Hematopoietic multipotent progenitor cell treated with erythropoietin and hydrocortisone succinate and interleukin-3 and kit ligand, for 8 days (in vitro differentiated cells): ENCODE measurements around the gene SLAMF8.

ENCODE experiments used
- DNase-seq: peaks from one replicate; pipeline ENCODE4 v3.0.0-alpha.2; 2015

The SLAMF8 gene

GRCh38 chr1:159873530-159874143, 47.0 kb downstream of the SLAMF8 start:
- DNase-seq = no peak

GRCh38 chr1:159877695-159878444, 51.2 kb downstream of the SLAMF8 start:
- peak; percentile 58 for DNase-seq

GRCh38 chr1:159879136-159879535, 52.5 kb downstream of the SLAMF8 start:
- DNase-seq = no peak

DNA sequence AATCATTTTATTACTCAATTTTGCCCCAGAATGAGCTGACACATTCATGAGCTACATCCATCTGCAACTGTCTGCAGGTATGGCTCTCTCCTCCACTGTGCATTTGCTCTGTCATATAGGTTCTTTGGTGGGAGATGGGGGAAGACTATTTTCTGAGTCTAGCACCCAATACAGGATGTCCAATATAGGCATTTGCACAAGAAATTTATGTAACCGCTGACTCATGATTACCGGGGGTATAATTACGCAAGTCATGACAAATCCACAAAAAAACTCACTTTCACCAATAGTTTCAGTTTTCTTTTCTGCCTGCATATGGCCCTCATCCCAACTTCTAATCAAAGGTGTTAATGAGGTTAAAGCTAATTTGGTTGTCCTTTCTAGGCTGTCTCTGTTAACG, 53.3 kb downstream of the SLAMF8 start:
- no peak for DNase-seq

DNA sequence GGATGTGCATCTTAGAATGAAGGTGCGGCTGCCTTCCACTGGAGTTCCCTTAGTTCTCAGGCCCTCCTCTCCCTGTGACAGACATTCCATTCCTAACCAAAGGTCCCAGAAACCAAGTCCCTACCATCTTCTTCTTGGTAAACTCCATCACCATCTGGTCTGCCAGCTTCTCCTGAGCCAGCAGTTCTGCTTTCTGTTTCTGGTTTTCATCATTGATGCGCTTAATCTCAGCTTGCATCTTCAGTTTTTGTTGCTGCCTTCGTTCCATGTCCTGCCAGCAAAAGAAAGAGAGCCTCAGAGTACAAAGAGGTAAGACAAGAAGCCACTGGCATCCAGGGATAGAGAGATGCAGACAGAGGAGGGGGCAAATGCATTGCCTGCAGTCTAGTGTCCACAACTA, 53.8 kb downstream of the SLAMF8 start:
- DNase-seq = no peak

DNA sequence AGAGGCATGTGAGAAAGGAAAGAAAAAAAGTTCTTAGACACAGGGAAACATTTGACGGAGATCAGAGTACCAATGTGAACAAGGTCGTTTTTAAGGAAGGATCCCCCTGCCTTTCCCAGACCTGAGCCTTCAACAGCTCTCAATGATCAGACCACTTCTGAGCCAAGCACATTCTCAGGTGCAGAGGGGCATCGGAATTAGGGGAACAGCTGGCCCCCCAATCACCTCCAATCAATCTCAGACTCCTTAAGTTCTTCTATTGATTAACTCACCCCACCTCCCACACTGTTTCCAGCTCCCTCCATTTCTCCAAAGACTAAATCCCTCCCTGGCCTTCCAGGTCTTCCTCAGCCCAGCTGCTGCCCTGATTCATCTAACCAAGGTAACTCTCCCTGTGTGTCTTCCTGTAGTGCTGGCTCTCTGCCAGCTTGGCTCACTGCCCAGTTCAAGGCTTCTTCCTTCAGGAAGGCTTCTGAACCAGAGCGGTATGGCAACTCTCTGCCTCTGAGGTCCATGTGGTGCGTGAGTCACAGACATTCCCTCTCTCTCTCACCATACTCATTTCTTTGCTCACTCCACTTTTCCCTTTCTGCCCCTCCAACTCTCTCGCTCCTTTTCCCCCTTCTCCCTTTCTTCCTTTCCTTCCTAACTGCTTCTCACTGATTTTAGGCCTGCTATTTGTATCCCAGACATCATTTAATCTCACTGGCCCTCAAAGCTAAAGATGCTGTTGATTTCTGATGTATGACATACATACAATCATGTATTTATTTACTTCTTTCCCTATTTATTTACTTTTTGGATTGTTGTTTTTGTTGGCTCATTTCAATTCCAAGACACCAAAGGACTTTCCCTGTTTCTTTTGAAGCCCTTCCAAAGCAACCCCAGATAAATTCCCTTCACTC, 55.2 kb downstream of the SLAMF8 start:
- DNase-seq = peak; percentile 41

DNA sequence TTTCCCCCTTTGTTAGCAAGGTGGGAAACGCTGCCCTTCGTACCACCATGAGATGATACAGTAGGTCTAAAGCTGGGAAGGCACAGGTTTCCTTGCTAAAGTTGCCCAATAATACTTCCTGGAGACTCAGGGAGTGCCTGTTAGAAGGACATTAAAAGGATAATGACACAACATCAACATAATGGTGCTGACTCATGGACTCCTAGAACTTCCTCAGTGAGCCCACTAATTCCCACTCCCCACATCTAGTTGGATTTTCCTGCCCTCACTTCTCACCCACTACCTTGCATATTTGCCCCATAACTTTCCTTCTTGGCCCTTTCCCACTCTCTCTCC, 55.8 kb downstream of the SLAMF8 start:
- no peak for DNase-seq

DNA sequence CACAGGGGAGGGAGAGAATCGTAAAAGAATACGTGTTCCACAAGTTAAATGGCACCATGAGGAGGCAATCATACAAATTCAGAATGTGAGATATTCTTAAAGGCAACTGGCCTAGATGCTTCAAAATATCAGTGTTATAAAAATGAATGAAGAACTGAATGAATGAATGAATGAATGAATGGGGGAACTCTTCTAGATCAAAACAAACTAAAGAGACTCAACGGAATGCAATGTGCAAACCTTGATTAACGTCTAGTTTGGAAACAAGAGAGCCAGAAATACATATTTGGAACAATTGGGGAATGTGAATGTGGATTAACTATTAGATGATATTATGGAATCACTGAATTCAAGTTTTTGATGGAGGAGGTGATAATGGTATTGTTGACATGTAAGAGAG, 56.5 kb downstream of the SLAMF8 start:
- DNase-seq = no peak

GRCh38 chr1:159884296-159884695, 57.6 kb downstream of the SLAMF8 start:
- no peak for DNase-seq
